Nephron progenitor cell (in vitro differentiated cells): ENCODE results near the gene HMG20A.

Experiments
- DNase-seq: peaks from one replicate; pipeline ENCODE4 v3.0.0; 2021
- H3K27ac Mint-ChIP-seq: 2 replicates; pipeline ENCODE4 v1.8.0; 2021; ENCODE audit warnings: mild to moderate bottlenecking, moderate library complexity, mixed read lengths
- H3K27me3 Mint-ChIP-seq: 2 replicates; pipeline ENCODE4 v1.8.0; 2021; ENCODE audit warnings: mild to moderate bottlenecking, low read depth, mixed read lengths; ENCODE audit not compliant: poor library complexity
- H3K36me3 Mint-ChIP-seq: 2 replicates; pipeline ENCODE4 v1.8.0; 2021; ENCODE audit warnings: low read depth, mixed read lengths
- H3K4me1 Mint-ChIP-seq: 2 replicates; pipeline ENCODE4 v1.8.0; 2021; ENCODE audit warnings: mixed read lengths
- H3K4me3 Mint-ChIP-seq: 2 replicates; pipeline ENCODE4 v1.8.0; 2021; ENCODE audit warnings: mild to moderate bottlenecking, moderate library complexity, mixed read lengths
- H3K9me3 Mint-ChIP-seq: 2 replicates; pipeline ENCODE4 v1.8.0; 2021; ENCODE audit warnings: mild to moderate bottlenecking, moderate library complexity, mixed read lengths
- TF ChIP-seq, protein P1 (sequence below): fragments of 200-600 bp; sonication (generic); IDR thresholded peaks from 2 replicates; pipeline ENCODE4 v1.5.0; 2021; ENCODE audit warnings: antibody characterized with exemption

The HMG20A gene

GRCh38 chr15:77415450-77416147 is 5.1 kb upstream of the HMG20A start:
- TF ChIP-seq, protein P1, sequence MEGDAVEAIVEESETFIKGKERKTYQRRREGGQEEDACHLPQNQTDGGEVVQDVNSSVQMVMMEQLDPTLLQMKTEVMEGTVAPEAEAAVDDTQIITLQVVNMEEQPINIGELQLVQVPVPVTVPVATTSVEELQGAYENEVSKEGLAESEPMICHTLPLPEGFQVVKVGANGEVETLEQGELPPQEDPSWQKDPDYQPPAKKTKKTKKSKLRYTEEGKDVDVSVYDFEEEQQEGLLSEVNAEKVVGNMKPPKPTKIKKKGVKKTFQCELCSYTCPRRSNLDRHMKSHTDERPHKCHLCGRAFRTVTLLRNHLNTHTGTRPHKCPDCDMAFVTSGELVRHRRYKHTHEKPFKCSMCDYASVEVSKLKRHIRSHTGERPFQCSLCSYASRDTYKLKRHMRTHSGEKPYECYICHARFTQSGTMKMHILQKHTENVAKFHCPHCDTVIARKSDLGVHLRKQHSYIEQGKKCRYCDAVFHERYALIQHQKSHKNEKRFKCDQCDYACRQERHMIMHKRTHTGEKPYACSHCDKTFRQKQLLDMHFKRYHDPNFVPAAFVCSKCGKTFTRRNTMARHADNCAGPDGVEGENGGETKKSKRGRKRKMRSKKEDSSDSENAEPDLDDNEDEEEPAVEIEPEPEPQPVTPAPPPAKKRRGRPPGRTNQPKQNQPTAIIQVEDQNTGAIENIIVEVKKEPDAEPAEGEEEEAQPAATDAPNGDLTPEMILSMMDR: no peak
- no peak for DNase-seq
- Mint-ChIP-seq H3K27ac (no peak overlapping the region), H3K4me3 (no peak overlapping the region), H3K36me3 (no peaks in the 10 kb centered on the region), H3K4me1 (peaks cover 23% of the 10 kb centered on the region), H3K9me3 (no peaks in the 10 kb centered on the region), H3K27me3 (peaks cover 9% of the 10 kb centered on the region)

DNA sequence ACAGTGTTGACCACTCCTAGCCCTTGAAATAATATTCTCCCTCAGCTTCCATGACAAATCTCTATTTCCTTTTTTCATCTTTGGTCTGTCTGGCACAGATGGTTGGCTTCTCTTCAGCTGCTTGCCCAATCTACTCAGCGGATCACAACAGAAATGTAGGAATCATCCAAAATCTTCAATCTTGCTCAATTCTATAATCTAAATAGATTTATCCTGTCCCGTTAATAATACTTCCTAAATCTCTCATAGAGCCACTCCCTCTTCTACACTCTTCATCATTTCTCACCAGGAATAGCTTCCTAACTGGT is 4.6 kb upstream of the HMG20A start:
- H3K27ac Mint-ChIP-seq: no peak overlapping the region
- no peak for DNase-seq
- peaks cover 9% of the 10 kb centered on the region for H3K27me3 Mint-ChIP-seq
- no peaks in the 10 kb centered on the region for H3K36me3 Mint-ChIP-seq
- H3K4me1 Mint-ChIP-seq: peaks cover 23% of the 10 kb centered on the region
- no peak overlapping the region for H3K4me3 Mint-ChIP-seq
- TF ChIP-seq, protein P1: no peak
- H3K9me3 Mint-ChIP-seq: no peaks in the 10 kb centered on the region

DNA sequence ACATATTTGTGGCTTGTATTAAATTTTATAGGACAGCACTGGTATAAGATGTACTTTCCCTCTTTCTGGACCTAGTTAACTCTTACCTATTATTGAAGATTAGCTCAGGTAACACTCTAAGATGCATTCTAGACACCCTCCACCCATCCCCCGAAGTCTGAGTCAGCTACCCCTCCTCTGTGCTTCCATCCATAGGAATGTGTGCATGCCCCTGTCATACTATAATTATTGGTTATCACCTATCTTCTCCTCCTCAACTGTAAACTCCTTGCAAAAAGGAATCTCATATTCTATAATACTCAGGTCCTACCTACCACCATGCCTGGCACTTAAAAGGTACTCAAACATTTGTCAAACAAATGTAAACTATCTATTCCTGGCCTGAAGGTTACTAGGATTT is 3.7 kb upstream of the HMG20A start:
- no peak for DNase-seq
- Mint-ChIP-seq H3K9me3 (no peaks in the 10 kb centered on the region), H3K36me3 (no peaks in the 10 kb centered on the region), H3K27ac (no peak overlapping the region), H3K4me1 (peaks cover 31% of the 10 kb centered on the region), H3K4me3 (no peak overlapping the region), H3K27me3 (peaks cover 9% of the 10 kb centered on the region)
- TF ChIP-seq, protein P1: no peak

DNA sequence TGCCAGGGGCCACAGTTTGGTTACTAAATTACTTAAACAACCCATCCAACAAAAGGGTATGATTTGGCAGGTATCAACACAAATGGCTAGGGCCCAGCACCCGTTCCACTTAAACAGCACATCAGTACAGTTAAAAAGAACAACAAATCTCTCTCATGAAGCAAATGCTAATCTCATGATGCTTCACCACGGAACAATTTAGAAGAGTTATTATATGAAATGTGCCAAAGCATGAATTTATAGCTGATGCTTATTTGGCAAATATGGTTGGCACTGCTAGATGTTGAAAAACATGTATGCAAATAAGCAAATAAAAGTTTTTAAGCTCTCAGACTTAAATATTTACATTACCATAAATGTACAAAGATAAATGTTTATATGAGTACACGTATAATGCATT is 3.1 kb upstream of the HMG20A start:
- DNase-seq: no peak
- Mint-ChIP-seq H3K4me3 (peak overlapping the region; percentile 52), H3K27me3 (peaks cover 9% of the 10 kb centered on the region), H3K4me1 (peaks cover 33% of the 10 kb centered on the region), H3K27ac (no peak overlapping the region), H3K9me3 (no peaks in the 10 kb centered on the region), H3K36me3 (no peaks in the 10 kb centered on the region)
- TF ChIP-seq, protein P1: no peak

GRCh38 chr15:77418391-77418965 is 2.2 kb upstream of the HMG20A start:
- Mint-ChIP-seq H3K9me3 (no peaks in the 10 kb centered on the region), H3K27me3 (peaks cover 9% of the 10 kb centered on the region), H3K4me1 (peaks cover 42% of the 10 kb centered on the region), H3K4me3 (peak overlapping the region; percentile 97), H3K36me3 (no peaks in the 10 kb centered on the region), H3K27ac (no peak overlapping the region)
- DNase-seq: no peak
- TF ChIP-seq, protein P1: no peak
